ENCODE data around the gene PDIA6.

- TF ChIP-seq CTCF (IDR thresholded peaks at IDR 0.05; ENCODE audit: low read depth, low read length, missing input control) (no peak), SP1 (IDR thresholded peaks at IDR 0.05) (no peak), RAD21 (IDR thresholded peaks at IDR 0.05) (no peak)
- TF ChIP-seq, protein P1, sequence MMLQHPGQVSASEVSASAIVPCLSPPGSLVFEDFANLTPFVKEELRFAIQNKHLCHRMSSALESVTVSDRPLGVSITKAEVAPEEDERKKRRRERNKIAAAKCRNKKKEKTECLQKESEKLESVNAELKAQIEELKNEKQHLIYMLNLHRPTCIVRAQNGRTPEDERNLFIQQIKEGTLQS (IDR thresholded peaks at IDR 0.05) = no peak
These were observed 48.3 kb upstream of the PDIA6 start for GRCh38 chr2:10860814-10861325.
